Measurements from ENCODE around the gene ABCD4. TPM values are rescaled to one million over a fixed set of nuclear protein-coding genes. Genes with fewer than 3 reads are reported as not detected.

ABCD4 gene
- total and polyA plus RNA-seq, 3 experiments from 2014 or later: 25.0 to 40.5 (median 38.2) TPM

DNA sequence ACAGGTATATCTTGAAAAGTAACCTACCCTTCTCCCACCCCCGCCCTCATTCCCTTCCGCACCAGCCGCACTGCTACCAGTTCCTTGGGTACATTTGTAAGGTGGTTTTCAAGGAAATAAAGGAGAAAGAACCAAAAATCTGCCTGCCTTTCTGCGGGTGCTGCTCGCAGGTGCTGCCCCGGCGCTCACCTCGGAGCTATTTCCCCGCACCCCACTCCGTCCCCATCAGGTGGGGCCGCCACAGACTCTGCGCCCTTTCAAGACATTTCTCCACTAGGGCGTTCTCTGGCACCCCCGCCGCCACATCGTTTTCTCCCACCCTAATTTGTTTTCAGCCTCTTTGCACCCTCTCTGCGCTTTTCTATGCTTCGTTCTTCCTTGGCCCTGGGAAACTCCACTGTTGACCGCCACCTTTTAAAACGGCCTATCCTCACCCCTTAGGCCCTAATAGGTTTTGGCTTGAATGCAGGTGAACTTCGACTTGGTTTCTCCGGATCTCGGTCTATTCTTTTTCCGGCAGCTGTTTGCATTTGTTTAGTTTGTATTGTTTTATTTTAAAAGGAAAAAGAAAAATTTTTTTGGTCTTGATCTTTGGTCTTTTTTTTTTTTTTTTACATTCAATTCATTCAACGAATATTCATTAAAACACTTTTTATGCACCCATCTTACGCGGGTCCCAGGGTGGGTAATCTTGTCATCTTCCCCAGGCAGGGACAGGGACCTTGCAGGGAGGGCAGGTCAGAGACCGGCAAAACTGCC is 60.5 kb downstream of the ABCD4 start:
- Mint-ChIP-seq H3K27me3 (peaks cover 63 to 89% of the 10 kb centered on the region in 2 donors), H3K4me1 (peaks cover 15 to 34% (median 16%) of the 10 kb centered on the region in 3 donors), H3K36me3 (no peaks in the 10 kb centered on the region), H3K4me3 (peak overlapping the region; percentile 40 to 73 (median 66)), H3K27ac (peak overlapping the region in 1 of 8 donors; percentile 50), H3K9me3 (peaks cover 0 to 2% (median 0%) of the 10 kb centered on the region in 5 donors)
- Histone ChIP-seq H3K36me3 (ENCODE audit: insufficient read depth, low read length) (no peaks in the 10 kb centered on the region), H3K27ac (ENCODE audit: low read depth, low read length) (no peak overlapping the region), H3K27me3 (ENCODE audit: insufficient read depth, low read length, poor library complexity, severe bottlenecking) (peaks cover 59% of the 10 kb centered on the region), H3K4me1 (ENCODE audit: insufficient read depth, low read length) (peaks cover 6% of the 10 kb centered on the region), H3K4me3 (ENCODE audit: low read length) (no peak overlapping the region), H3K9me3 (ENCODE audit: low read length) (no peaks in the 10 kb centered on the region)
- no peak for DNase-seq
- ChIA-PET POLR2A (no interaction called here), CTCF (interaction anchor here (1.0 to 1.7 kb wide), 2 partner anchors 9 to 10 kb away, joined by 3 to 6 read pairs; no protein-coding TSS in a partner anchor)

DNA sequence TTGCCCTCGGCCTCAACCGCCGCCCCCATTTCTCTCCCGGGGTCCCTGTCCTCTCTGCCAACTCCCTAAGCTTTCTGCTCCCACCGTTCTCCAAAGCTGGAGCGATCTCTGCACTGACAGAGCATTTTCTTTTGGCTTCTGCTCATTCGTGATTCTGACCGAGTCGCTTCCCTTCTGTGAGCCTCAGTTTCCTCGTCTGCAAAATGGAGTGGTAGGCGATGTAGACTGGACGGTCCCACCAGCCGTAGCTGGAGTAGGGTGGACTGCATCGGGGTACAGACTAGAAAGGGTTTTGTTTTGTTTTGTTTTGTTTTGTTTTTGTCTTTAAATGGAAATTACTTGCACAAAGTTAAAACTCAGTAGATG is 61.1 kb downstream of the ABCD4 start:
- Histone ChIP-seq H3K4me3 (ENCODE audit: low read length) (no peak overlapping the region), H3K9me3 (ENCODE audit: low read length) (no peaks in the 10 kb centered on the region), H3K4me1 (ENCODE audit: insufficient read depth, low read length) (peaks cover 6% of the 10 kb centered on the region), H3K27ac (ENCODE audit: low read depth, low read length) (no peak overlapping the region), H3K36me3 (ENCODE audit: insufficient read depth, low read length) (no peaks in the 10 kb centered on the region), H3K27me3 (ENCODE audit: insufficient read depth, low read length, poor library complexity, severe bottlenecking) (peaks cover 55% of the 10 kb centered on the region)
- H3K27me3 Mint-ChIP-seq: peaks cover 62 to 86% of the 10 kb centered on the region in 2 donors
- peak overlapping the region in 1 of 8 donors; percentile 17 for H3K27ac Mint-ChIP-seq
- no peak for DNase-seq
- peak overlapping the region; percentile 40 to 84 (median 69) for H3K4me3 Mint-ChIP-seq
- peaks cover 0 to 2% (median 0%) of the 10 kb centered on the region in 5 donors for H3K9me3 Mint-ChIP-seq
- H3K4me1 Mint-ChIP-seq: peaks cover 15 to 34% (median 16%) of the 10 kb centered on the region in 3 donors
- no peaks in the 10 kb centered on the region for H3K36me3 Mint-ChIP-seq
- ChIA-PET POLR2A (no interaction called here), CTCF (interaction anchor here (1.0 to 1.7 kb wide), 2 partner anchors 10 kb away, joined by 3 to 6 read pairs; no protein-coding TSS in a partner anchor)

DNA sequence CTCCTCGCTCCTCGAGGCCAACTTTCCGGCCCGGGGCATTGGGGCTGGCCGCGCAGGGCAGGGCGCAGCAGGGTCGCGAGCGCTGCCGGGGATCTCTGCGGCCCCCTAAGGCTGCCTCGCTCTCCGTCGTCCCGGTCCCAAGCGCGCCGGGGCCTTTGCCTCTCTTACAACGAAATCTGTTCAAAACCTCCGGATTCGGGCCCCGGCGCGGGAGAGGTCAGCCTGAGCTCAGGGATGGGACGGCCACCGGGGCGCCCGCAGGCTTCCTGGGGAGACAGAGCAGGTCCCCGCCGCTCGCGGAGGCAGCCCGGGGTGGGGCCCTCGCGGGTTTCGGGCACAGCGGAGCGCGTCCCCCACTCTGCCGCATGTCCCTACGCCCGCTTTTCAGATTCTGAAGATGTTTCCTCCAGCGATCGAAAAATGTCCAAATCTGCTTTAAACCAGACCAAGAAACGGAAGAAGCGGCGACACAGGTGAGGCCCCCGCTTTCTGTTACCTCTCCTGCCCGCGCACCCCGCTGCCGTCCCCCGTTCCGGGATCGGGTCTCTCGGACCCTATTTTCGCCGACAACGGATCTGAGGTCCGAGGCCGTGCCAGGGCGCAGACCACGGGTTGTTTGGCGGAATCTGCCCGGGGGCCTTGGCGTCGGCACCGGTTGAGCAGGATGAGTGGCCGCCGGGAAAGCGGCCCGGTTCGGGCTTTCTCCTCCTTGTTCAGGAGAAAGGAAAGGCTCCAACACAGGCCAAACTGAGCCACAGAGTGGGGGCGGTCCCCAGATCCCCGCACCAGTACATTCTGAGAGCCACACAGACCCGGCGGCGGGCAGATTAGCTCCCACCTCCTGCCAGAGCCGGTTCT is 61.7 kb downstream of the ABCD4 start:
- peaks cover 51% of the 10 kb centered on the region for H3K27me3 ChIP-seq (ENCODE audit: insufficient read depth, low read length, poor library complexity, severe bottlenecking)
- no peaks in the 10 kb centered on the region for H3K9me3 ChIP-seq (ENCODE audit: low read length)
- Mint-ChIP-seq H3K4me1 (peaks cover 15 to 34% (median 16%) of the 10 kb centered on the region in 3 donors), H3K9me3 (peaks cover 0 to 2% (median 0%) of the 10 kb centered on the region in 5 donors), H3K27ac (no peak overlapping the region), H3K4me3 (peak overlapping the region; percentile 40 to 84 (median 69)), H3K27me3 (peaks cover 63 to 84% of the 10 kb centered on the region in 2 donors), H3K36me3 (no peaks in the 10 kb centered on the region)
- ChIA-PET CTCF (interaction anchor here (0.9 to 1.7 kb wide), 3 partner anchors 9 to 22 kb away, joined by 3 to 6 read pairs (median 3); no protein-coding TSS in a partner anchor), POLR2A (no interaction called here)
- H3K27ac ChIP-seq (ENCODE audit: low read depth, low read length): no peak overlapping the region
- H3K4me1 ChIP-seq (ENCODE audit: insufficient read depth, low read length): peaks cover 6% of the 10 kb centered on the region
- H3K4me3 ChIP-seq (ENCODE audit: low read length): peak overlapping the region; percentile 32
- H3K36me3 ChIP-seq (ENCODE audit: insufficient read depth, low read length): no peaks in the 10 kb centered on the region
- DNase-seq: no peak

DNA sequence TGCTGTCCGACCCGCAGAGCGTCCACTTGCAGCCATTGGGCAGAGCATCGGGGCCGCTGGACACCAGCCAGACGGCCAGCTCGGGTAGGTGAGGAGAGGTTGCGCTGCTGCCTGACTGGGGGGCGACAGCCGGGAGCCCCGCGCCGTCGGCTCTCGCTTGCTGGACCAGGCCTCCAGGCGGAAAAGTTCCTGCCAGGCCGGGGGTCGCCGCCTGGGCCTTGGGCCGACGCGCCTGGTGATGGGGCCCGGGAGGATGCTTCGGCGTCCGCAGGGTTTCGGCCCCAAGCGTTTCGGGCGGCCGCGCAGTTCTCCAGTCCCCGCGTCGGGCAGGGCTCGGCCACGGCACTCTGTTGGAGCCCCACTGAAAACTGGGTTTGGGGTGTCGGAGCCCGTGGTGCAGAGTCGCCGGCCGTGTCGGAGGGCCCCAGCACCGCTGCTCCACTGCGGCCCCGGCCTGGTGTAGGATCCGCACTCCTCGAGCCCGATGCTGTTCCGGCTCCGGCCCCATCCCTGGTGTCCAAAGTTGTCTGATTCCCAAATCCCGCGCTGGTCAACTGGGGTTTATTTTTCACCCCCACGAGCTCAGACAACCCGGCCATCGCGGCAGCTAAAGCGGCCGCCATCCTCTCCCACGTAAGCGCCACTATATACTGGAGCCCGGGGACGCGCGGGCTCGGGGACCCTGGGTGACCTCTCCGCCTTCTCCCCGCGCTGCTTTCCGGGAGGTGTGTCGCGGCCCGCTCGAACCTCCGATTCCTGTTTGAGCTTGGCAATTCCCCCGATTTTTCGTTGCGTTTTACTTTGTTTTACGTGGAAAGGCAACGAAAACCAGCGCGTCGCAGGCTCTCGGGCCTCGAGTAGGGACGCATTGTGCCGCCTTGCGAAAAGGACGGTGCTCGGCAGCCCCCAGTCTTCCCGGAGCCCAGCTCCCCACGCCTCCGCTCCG is 62.6 kb downstream of the ABCD4 start:
- CTCF ChIA-PET: interaction anchor here (0.9 to 1.7 kb wide), 4 partner anchors 10 to 22 kb away, joined by 3 to 6 read pairs (median 4); no protein-coding TSS in a partner anchor
- H3K27me3 ChIP-seq (ENCODE audit: insufficient read depth, low read length, poor library complexity, severe bottlenecking): peaks cover 43% of the 10 kb centered on the region
- peaks cover 60 to 79% of the 10 kb centered on the region in 2 donors for H3K27me3 Mint-ChIP-seq
- no peaks in the 10 kb centered on the region for H3K36me3 Mint-ChIP-seq
- H3K36me3 ChIP-seq (ENCODE audit: insufficient read depth, low read length): no peaks in the 10 kb centered on the region
- peak overlapping the region; percentile 32 for H3K4me3 ChIP-seq (ENCODE audit: low read length)
- no peak overlapping the region for H3K27ac Mint-ChIP-seq
- peak overlapping the region in 6 of 7 donors; percentile 39 to 84 (median 54) for H3K4me3 Mint-ChIP-seq
- DNase-seq: no peak
- POLR2A ChIA-PET: no interaction called here
- H3K27ac ChIP-seq (ENCODE audit: low read depth, low read length): no peak overlapping the region
- peaks cover 15 to 34% (median 16%) of the 10 kb centered on the region in 3 donors for H3K4me1 Mint-ChIP-seq
- peaks cover 0 to 2% (median 0%) of the 10 kb centered on the region in 5 donors for H3K9me3 Mint-ChIP-seq
- peaks cover 6% of the 10 kb centered on the region for H3K4me1 ChIP-seq (ENCODE audit: insufficient read depth, low read length)
- H3K9me3 ChIP-seq (ENCODE audit: low read length): no peaks in the 10 kb centered on the region

DNA sequence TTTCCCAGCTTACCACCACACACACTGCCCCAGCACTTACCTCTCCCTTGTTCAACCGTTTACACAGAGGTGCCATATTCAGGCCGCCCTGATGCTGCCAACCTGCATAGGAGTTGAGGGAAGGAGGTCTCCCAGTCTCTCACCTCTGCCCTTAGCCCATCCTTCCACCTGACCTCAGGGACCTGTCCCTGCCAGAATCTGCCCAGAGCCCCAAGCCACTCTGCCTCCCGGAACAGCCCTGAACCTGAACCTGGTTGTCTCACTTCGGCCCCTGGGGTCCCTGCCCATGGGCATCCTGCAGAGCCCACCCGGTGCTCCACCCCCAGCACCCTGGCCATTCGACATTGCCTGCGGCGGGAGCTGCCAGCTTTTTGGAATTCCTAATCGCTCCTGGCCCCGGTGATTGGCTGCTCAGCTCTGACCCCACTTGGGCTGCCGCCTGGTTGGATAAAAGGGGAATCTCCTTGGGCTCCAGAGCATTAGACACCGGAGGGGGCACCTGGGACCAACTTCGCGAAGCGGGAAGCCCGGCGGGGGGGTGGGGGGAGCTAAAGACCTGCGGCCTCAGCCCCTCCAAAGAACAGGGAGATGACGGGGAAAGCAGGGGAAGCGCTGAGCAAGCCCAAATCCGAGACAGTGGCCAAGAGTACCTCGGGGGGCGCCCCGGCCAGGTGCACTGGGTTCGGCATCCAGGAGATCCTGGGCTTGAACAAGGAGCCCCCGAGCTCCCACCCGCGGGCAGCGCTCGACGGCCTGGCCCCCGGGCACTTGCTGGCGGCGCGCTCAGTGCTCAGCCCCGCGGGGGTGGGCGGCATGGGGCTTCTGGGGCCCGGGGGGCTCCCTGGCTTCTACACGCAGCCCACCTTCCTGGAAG is 63.5 kb downstream of the ABCD4 start, which contains the start of gene VSX2:
VSX2 (plus strand) TSS at position 476 of the 874 bp plus-strand sequence; CDS start at position 589, 113 bp downstream.
- Histone ChIP-seq H3K27ac (ENCODE audit: low read depth, low read length) (no peak within 1 kb of the TSS), H3K4me1 (ENCODE audit: insufficient read depth, low read length) (peaks cover 6% of the 10 kb centered on the region), H3K4me3 (ENCODE audit: low read length) (no peak within 1 kb of the TSS), H3K27me3 (ENCODE audit: insufficient read depth, low read length, poor library complexity, severe bottlenecking) (peaks cover 43% of the 10 kb centered on the region), H3K36me3 (ENCODE audit: insufficient read depth, low read length) (no peaks in the 10 kb centered on the region), H3K9me3 (ENCODE audit: low read length) (no peaks in the 10 kb centered on the region)
- no peaks in the 10 kb centered on the region for H3K36me3 Mint-ChIP-seq
- H3K27me3 Mint-ChIP-seq: peaks cover 58 to 77% of the 10 kb centered on the region in 2 donors
- ChIA-PET POLR2A (interaction anchor here (0.7 kb wide), 1 partner anchor 19 kb away, joined by 4 read pairs; no protein-coding TSS in a partner anchor), CTCF (interaction anchor here (1.1 to 1.2 kb wide), 2 partner anchors 11 to 13 kb away, joined by 3 to 4 read pairs; no protein-coding TSS in a partner anchor)
- peak within 1 kb of the TSS in 1 of 8 donors; percentile 1 for H3K27ac Mint-ChIP-seq
- DNase-seq: no peak
- H3K9me3 Mint-ChIP-seq: peaks cover 0 to 2% (median 0%) of the 10 kb centered on the region in 5 donors
- peaks cover 15 to 34% (median 16%) of the 10 kb centered on the region in 3 donors for H3K4me1 Mint-ChIP-seq
- peak within 1 kb of the TSS in 6 of 7 donors; percentile 21 to 81 (median 48) for H3K4me3 Mint-ChIP-seq

DNA sequence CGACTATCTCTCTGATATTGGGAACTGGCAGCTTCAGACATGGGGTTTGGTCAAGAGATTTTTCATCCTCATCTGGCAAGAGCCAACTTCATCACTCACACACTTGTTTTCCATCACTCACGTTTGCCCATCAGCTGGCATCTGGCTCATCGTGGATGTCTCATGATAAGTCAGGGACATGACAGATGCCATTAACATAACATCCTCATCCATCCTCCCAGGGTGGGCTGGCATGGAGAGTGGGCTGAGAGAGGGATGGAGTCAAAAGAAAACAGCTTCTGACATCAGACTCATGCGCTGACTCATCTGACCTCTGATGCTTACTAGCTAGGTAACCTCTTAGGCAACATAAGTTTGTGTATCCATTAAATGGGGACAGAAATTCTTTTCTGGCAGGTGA is 65.3 kb downstream of the ABCD4 start:
- ChIA-PET CTCF (no interaction called here), POLR2A (no interaction called here)
- DNase-seq: no peak
- Mint-ChIP-seq H3K9me3 (peaks cover 0 to 7% (median 2%) of the 10 kb centered on the region in 5 donors), H3K4me1 (peaks cover 12 to 27% (median 15%) of the 10 kb centered on the region in 3 donors), H3K4me3 (no peak overlapping the region), H3K27ac (peak overlapping the region in 1 of 8 donors; percentile 11), H3K27me3 (peaks cover 51 to 69% of the 10 kb centered on the region in 2 donors), H3K36me3 (no peaks in the 10 kb centered on the region)
- Histone ChIP-seq H3K4me1 (ENCODE audit: insufficient read depth, low read length) (peaks cover 6% of the 10 kb centered on the region), H3K27ac (ENCODE audit: low read depth, low read length) (no peak overlapping the region), H3K9me3 (ENCODE audit: low read length) (no peaks in the 10 kb centered on the region), H3K4me3 (ENCODE audit: low read length) (no peak overlapping the region), H3K36me3 (ENCODE audit: insufficient read depth, low read length) (no peaks in the 10 kb centered on the region), H3K27me3 (ENCODE audit: insufficient read depth, low read length, poor library complexity, severe bottlenecking) (peaks cover 29% of the 10 kb centered on the region)

Measured in CD8-positive, alpha-beta memory T cell (primary cell).